Hepatic stellate cell (primary cell): ENCODE results near the gene MYLIP.

Experiments
- DNase-seq: peaks from one replicate; pipeline ENCODE4 v3.0.0; 2011; ENCODE audit warnings: low spot score

Gene MYLIP

DNA sequence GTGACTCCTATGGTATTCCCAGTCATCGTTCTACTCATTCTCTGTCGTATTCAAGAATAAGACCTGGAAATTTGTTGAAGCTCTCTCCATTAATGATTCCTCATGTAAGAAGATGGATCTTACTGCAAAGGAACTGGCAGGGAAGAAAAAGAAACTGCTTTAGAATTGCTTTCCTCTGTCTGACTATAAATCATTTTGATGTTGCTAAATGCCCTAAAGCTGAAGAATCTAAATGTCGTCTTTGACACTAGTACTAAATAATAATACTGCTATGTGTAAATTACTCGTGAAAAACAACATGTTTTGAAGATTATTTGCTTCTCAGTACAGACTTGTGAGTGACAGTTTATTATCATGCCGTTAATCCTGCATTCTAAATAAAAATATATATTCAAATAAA is 20.5 kb upstream of the MYLIP start:
- DNase-seq: no peak

DNA sequence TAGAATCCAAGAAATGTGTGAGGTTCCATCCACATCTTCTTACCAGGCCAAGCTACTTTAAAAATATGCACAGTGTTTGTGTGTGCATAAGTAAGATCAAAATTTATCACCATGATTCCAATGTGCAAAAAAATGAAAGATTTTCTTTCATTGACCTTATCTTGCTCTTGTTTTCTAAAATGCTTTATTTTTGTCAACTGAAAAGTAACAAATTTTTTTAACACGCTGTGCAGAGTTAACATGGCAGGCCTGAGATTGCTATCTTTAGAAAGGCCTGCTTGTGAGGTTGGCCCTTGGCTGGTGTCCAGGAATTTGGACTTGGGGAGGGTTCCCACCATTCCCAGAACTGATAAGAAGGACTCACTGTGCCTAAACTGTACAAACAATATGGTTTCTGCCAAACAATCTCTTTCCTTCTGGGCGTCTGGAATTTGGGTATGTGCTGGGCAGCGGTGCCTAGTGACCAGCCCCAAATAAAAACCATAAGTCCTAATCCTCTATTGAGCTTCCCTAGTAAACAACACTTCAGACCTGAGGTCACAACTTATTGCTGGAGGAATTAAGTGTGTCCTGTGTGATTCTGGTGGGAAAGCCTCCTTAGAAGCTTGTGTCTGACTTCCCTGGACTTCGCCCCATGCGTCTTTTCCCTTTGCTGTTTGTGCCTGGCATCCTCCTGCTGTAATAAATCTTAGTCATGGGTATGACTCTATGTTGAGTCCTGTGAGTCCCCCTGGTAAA is 19.8 kb upstream of the MYLIP start:
- no peak for DNase-seq

DNA sequence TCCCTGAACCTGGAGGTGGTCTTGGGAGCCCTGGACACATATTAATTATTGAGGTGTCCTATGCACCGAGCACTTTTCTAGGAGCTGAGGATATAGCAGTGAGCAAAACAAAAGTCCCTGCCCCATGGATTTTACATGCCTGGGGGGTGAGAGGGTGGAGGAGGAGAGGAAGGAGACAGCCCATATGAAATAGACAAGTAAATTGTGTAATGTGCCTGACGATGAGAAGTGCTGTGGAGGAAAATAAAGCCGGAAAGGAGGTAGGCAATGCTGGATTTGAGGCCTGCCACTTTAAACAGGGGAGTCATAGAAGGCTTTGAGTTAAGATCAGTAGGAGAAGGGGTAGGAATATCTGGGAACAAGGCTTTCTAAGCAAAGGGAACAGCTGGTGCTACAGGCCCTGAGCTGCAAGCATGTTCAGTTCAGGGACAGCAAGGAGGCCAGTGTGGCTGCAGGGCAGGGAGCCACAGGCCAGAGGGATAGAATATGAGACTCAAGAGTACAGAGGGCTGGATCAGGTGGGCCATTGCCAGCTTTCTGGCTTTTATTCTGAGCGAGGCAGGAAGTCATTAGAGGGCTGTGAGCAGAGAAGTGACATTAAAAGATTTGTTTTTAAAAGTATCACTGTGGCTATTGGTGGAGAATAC is 19.1 kb upstream of the MYLIP start:
- DNase-seq: no peak

DNA sequence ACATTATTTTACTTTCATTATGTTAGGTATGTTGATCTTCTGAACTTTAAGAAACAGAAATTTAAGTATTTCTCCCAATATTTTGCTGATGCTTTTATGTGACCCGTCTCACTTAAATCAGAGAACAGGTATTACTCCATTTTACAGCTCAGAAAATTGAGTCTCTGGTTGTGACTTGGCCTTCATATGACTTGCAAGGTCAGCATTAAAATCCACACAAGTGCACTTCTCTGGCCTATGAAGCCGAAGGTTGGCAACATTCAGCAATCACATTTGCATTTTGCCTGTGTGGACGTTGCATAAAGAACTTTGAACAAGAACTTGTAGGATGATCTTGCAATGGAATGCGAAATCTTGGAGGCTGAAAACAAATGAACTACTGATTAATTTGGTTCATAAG is 10.1 kb upstream of the MYLIP start:
- no peak for DNase-seq

DNA sequence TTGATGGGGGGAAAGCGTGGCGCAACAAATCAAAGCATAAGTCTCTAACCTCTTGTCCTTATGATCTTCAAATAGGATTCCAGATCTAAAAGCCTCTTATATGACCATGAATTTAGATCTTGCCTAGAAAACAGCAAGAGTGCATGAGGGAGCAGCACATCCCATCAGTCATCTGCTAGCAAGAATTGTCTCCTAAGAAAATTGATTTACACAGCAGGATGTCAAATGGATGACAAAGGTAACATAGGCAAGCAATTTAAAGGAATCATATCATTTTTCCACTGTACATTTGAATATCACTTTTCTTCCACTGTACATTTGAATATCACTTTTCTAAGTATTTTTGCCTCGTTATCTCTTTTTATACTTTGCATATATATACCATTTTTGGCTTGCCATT is 7.5 kb upstream of the MYLIP start:
- no peak for DNase-seq

DNA sequence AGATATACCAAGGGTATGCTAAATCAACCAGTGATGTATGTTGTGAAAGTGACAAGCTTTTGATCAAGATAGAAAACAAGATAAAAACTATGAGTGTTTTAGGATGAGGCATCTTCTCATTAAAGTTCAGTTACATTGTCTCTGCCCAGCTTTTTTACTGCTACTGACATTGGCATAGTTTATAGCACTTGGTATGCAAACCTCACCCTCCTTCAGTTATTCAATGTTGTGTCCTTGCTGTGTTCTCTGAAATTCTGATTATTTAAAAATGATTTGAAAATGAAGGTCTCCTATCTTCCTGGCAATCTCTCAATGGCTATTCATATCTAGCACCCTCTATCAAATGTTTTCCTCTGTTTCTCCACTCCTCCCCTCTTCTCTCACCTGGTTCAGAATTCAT is 6.7 kb upstream of the MYLIP start:
- DNase-seq: no peak

DNA sequence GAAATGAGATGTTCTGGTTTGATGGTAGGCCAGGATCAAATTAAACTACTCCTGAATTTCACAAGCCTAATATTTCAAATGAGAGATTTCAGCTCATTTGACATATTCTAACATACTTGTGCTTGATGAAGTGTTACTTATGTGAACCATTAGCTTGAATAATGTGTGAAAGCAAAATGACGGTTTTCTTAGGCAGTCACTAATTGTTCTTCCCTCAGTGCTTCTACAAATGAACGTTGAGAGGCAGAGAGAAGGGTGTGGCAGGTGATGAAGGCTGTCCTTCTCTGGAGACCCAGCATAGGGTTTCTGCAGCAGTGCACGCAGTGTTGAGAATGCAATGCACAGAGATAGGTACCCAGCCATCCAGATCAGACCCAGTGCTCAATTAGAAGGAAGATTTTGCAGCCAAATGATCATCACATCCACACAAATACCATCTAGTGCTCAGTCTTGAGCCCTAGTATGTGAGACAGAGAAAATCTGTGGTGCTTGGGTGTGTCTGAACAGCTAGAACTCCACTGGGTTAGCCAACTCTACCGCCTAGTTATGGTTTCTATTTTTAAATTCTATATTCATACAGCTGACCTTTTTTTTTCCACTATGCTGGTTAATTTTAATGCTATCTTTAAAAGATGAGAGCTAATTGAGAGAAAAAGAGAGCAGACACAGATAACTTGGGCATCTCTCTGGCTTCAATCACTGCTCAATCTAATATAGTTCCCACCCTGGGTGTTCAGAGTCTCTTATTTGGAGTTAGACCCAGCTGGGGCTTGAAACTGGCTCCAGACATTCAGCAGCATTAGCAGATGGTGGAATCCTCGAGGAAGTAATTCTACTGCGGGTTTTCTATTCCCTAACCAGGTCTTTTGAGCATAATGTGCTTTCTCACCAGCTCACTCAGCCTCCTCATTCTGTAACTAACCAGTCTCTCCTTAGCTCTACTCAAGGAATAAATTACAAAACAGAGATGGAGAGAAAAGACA is 4.4 kb upstream of the MYLIP start:
- DNase-seq: no peak

DNA sequence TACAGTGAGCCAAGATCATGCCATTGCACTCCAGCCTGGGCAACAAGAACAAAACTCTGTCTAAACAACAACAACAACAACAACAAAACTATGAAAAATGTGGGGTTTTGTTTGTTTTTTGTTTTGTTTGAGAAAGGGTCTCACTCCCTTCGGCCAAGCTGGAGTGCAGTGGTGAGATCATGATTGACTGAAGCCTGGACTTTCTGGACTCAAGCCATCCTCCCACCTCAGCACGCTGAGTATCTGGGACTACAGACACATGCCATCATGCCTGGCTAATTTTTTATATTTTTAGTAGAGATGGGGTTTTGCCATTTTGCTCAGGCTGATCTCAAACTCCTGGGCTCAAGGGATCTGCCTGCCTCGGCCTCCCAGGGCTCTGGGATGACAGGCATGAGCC is 2.8 kb upstream of the MYLIP start:
- no peak for DNase-seq

- no peak for DNase-seq
Measured at GRCh38 chr6:16126861-16127260, 2.0 kb upstream of the MYLIP start.

DNA sequence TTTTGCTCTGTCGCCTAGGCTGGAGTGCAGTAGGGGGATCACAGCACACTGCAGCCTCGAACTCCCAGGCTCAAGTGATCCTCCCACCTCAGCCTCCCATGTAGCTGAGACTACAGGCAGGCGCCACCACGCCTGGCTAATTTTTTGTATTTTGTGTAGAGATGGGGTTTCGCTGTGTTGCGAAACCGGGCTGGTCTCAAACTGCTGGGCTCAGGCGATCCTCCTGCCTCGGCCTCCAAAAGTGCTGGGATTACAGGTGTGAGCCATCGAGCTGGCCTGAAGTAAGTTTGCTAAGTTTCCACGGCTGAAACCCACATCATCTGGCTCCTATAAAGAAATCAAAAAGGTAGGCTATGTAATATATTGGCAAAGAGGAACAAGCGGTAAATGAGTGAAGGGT is 1.4 kb upstream of the MYLIP start:
- DNase-seq: no peak

- no peak for DNase-seq
Measured at GRCh38 chr6:16129623-16130401, 926 bp downstream of the MYLIP start.

DNA sequence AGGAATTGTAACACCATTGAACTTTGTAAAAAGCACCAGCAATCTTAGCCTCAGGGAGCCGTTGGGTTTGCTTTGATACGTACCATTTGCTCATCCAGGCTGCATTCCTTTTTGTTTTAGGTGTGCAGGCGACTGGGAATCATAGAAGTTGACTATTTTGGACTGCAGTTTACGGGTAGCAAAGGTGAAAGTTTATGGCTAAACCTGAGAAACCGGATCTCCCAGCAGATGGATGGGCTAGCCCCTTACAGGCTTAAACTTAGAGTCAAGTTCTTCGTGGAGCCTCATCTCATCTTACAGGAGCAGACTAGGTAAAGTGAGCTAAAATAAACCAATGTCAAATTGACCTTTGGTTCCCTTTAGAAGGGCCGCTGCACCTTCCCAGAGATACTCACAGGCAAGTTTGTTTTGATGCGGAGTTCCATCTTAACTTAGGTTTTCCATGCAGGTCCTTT is 1.6 kb downstream of the MYLIP start:
- DNase-seq: no peak

GRCh38 chr6:16130932-16131387 is 2.1 kb downstream of the MYLIP start:
- DNase-seq: peak; percentile 49

- no peak for DNase-seq
Measured at GRCh38 chr6:16132909-16133308, 4.0 kb downstream of the MYLIP start.

DNA sequence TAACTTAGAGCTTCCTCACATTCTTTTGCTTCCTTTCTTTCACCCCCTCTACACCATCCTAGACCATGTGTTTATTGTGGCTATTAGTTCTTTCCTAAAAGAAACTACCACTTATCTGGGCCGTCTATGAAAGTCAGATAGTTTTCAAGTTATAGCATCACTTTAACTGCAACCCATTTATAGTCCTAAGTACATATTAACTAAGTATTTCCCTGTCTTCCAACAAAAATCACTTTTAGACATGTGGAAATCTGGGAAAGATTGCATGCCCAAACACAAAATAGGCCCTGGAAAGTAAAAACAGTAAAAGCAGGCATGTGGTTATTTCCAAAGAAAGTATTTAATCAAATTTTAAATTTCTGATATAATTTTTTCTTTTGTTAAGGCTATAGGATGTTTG is 5.5 kb downstream of the MYLIP start:
- no peak for DNase-seq

DNA sequence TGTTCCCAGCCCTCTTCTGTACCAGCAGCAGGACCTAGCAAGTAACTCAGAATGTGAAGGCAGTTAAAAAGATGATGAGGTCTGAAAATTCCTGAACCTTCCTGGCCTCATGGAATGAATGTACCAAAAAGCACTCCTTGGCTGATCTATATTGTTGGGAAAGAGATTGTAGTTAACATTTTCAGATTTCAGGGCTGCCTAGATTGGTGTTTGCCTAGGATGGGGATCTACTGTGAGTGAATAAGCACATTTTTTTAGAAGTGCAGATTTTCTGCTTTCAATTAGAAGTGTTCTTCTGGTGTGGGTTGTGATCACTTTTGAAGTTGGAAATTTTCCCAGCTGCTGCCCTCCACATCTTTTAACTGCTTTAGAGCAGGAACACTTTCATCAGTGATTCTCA is 6.2 kb downstream of the MYLIP start:
- DNase-seq: no peak

DNA sequence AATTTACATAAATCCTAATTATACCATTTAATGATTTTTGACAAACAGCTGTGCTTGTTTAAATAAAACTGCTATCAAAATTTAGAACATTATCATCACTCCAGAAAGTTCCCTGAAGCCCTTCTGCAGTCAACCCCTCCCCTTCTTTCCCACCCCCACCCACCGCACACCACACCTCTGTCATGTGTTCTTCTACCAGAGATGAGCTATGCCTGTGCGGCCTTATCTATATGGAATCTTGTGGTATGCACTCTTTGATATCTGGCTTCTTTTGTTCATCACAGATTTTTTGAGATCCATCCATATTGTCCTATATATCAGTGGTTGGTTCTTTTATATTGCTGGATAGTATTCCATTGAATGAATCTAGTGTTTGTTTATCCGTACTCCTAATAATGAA is 7.2 kb downstream of the MYLIP start:
- DNase-seq: no peak

DNA sequence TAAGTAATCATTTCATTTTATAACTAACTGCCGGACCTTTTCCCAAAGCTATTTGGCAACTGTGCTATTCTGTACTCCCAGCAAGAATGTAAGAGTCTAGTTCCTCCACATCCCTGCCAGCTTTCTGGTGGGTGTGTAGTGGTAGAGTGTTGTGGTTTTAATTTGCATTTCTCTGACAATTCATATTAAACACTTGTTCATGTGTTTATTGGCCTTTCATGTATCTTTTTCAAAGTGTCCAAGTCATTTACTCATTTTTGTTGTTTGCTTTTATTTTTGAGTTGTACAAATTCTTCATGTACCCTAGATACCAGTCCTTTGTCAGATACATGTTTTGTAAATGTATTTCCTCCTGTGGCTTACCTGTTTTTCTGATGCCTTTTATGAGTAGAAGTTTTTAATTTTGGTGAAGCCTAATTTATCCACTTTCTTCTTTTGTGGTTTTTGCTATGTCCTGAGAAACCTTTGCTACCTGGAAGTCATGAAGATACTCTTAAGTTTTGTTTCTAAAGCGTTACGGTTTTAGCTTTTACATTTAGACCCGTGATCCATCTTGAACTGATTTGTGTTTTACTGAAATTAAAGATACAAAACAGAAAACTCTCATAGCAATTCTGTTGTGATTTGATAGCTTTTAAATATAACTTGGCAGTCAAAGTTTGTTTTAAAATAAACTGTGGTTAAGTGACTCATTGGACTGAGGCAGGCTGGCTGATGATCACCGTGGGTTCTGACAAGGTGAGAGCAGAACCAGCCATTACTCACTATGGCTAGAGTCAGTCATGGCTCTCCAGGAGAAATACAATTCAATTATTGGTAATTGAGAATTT is 8.0 kb downstream of the MYLIP start:
- DNase-seq: peak; percentile 69

- no peak for DNase-seq
Measured at GRCh38 chr6:16137451-16137801, 8.5 kb downstream of the MYLIP start.

GRCh38 chr6:16139556-16139955 is 10.7 kb downstream of the MYLIP start:
- DNase-seq: no peak

DNA sequence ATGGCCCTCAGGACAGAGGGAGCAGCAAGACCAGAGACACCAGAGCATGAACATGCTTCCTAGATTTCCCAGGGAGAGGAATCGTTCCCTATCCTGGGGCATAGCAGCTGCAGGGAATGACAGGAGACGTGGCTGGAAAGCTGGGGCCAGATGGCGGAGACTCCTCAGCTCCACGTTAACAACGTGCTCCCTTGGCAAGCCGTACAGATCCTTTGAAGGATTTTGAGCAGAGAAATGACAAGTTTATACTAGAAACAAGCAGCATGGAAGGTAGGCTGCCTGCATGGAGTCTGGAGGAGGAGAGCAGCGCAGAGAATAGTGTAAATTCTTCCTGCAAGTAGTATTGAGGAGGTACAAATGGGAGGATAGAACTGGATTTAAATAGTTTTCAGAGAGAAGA is 11.7 kb downstream of the MYLIP start:
- no peak for DNase-seq
